SJCRH30 (cell line): ENCODE measurements around the gene UCN2. TPM values are rescaled to one million over a fixed set of nuclear protein-coding genes. Genes with fewer than 3 reads are reported as not detected.

ENCODE experiments used
- DNase-seq, 2 experiments: peaks; one replicate each; pipeline ENCODE4 v3.0.0-alpha.2; 2015 to 2020
- H3K27ac ChIP-seq: fragments of 250-450 bp; sonication (Bioruptor Pico); 2 replicates; pipeline ENCODE4 v1.5.1; 2020; ENCODE audit warnings: mild to moderate bottlenecking, moderate library complexity
- H3K27me3 ChIP-seq: fragments of 250-450 bp; sonication (Bioruptor Pico); 2 replicates; pipeline ENCODE4 v1.5.1; 2020; ENCODE audit warnings: mild to moderate bottlenecking, moderate library complexity
- H3K36me3 ChIP-seq: fragments of 250-450 bp; sonication (Bioruptor Pico); 2 replicates; pipeline ENCODE4 v1.5.1; 2020; ENCODE audit warnings: mild to moderate bottlenecking, moderate library complexity
- H3K4me1 ChIP-seq: fragments of 250-450 bp; sonication (Bioruptor Pico); 2 replicates; pipeline ENCODE4 v1.5.1; 2020; ENCODE audit warnings: mild to moderate bottlenecking, moderate library complexity
- H3K4me3 ChIP-seq: fragments of 250-450 bp; sonication (Bioruptor Pico); 2 replicates; pipeline ENCODE4 v1.5.1; 2020; ENCODE audit warnings: mild to moderate bottlenecking, moderate library complexity
- H3K9me3 ChIP-seq: fragments of 250-450 bp; sonication (Bioruptor Pico); replicated peaks from 2 replicates; pipeline ENCODE4 v1.5.1; 2020; ENCODE audit warnings: mild to moderate bottlenecking, moderate library complexity
- total RNA-seq: library from RNA; depleted of rRNA; stranded (reverse); fragments of >200 nt; shearing (Covaris generic); gene quantifications from 2 replicates; pipeline ENCODE4 v1.2.3, GENCODE V29; 2014

UCN2 gene
- total RNA-seq, 1 experiment from 2014 or later = 0.14 TPM

DNA sequence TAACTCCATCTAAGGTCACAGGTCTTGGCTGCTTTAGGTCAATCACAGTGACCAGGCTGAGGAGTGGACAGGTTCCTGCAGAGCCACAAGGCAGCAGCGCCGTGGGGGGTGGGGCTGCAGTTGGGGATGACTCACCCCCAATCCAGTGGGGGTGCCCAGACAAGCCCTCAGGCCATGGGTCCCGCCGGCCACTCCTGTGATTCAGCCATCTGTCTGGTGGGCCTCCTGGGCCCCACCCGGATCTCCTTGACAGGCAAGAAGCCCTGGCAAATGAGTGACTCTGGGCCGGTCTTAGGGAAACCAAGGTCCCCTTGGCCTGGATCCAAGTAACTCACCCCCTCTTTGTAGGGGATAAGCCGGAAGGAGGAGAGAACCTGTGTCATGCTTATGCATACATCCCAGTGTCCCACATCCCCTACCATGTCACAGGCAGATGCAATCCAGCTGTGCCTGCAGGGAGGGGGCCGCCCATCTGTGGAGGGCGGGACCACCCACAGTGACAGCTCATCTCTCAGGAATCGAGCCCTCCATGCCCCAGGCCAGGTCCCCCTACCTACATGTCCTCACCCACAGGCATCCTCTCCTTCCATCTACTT lies 32.0 kb upstream of the UCN2 start:
- peak overlapping the region; percentile 17 for H3K27ac ChIP-seq
- H3K4me1 ChIP-seq = peaks cover 40% of the 10 kb centered on the region

DNA sequence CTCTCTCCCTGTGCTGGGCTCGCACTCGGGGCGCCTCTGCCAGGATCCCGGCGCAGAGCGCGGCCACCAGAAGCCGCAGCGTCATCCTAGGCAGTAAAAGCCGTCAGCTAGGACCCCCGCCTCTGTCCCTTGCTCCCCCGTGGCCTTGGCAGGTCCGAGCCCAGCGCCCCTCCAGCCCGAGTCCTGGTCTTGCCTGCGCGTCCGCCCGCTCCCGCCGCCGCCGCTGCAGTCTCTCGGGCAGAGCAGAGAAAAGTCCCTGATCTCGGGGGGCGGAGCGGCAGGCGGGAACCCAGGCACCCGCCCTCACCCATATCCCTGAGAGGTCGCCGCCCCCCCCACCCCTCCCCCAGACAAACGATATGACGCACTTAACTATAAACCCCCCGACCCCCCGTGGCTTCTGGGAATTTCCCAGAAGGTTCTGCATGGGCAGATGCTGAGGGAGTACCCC lies 31.5 kb upstream of the UCN2 start, which contains the start of gene COL7A1:
Gene COL7A1, minus strand, starts transcription at position 255 of the 451 bp plus-strand sequence. Its CDS starts 170 bp downstream, at position 85.
- H3K9me3 ChIP-seq = no peaks in the 10 kb centered on the region
- H3K4me3 ChIP-seq = no peak within 1 kb of the TSS
- DNase-seq = no peak
- peak within 1 kb of the TSS; percentile 17 for H3K27ac ChIP-seq
- H3K36me3 ChIP-seq = peaks cover 14% of the 10 kb centered on the region
- H3K4me1 ChIP-seq = peaks cover 40% of the 10 kb centered on the region
- no peaks in the 10 kb centered on the region for H3K27me3 ChIP-seq

More for the DNA sequence above, 32.0 kb upstream of the UCN2 start:
- Histone ChIP-seq H3K4me3 (no peak overlapping the region), H3K36me3 (peaks cover 14% of the 10 kb centered on the region), H3K9me3 (no peaks in the 10 kb centered on the region), H3K27me3 (no peaks in the 10 kb centered on the region)
- DNase-seq = peak; percentile 87 to 92

DNA sequence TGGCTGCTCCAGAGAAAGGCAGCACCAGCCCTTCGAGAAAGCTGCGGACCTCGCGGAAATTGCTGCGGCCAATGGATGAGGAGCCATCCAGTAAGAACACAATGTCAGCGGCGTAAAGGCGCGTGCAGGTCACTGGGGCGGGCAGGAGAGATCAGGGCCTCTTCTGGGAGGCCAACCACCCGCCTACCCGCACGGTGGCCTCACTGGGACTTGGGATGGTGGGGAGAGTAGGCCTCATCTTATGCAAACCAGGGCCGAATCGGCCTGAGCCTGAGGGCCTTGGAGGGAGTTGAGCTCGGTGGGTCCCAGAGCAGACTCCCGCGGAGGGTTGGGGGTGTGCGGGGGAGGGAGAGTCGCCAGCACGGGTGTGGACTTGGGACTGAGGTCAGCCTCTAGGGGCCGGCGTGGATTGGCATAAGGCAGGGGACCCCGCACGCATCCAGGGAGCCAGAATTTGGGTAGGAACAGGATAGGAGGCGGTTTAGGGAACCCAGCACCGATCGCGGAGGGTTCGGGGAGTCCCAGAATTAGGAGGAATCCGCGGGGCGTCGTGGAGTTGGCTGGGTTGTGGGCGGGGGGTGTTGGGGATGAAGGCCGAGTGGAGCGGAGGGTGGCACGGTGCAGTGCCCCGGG lies 31.0 kb upstream of the UCN2 start:
- peaks cover 39% of the 10 kb centered on the region for H3K4me1 ChIP-seq
- no peaks in the 10 kb centered on the region for H3K9me3 ChIP-seq
- H3K27me3 ChIP-seq = no peaks in the 10 kb centered on the region
- no peak overlapping the region for H3K4me3 ChIP-seq
- H3K27ac ChIP-seq = no peak overlapping the region; the same call in 1 of the 2 replicates
- peaks cover 10% of the 10 kb centered on the region for H3K36me3 ChIP-seq
- DNase-seq = no peak

DNA sequence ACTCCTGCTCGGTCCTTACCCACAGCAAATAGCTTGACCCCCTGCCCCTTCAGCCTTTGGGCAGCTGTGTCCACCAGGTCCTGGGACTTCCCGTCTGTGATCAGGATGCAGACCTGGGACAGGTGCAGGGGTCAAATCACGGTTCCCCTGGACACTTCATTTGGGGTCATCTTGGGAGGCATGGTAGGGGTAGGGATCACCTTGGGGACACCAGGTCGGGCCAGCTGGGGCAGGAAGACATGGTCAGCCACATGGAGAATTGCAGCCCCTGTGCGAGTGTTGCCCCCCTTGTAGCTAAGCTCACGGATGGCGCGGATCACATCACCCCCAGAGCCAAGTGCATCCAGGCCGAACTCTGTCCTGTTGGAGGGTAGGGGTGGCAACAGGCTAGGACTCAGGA lies 29.8 kb upstream of the UCN2 start:
- Histone ChIP-seq H3K4me1 (peaks cover 27% of the 10 kb centered on the region), H3K9me3 (no peaks in the 10 kb centered on the region), H3K4me3 (no peak overlapping the region), H3K27me3 (no peaks in the 10 kb centered on the region), H3K27ac (no peak overlapping the region), H3K36me3 (peaks cover 3% of the 10 kb centered on the region; the same call in 1 of the 2 replicates)
- no peak for DNase-seq

DNA sequence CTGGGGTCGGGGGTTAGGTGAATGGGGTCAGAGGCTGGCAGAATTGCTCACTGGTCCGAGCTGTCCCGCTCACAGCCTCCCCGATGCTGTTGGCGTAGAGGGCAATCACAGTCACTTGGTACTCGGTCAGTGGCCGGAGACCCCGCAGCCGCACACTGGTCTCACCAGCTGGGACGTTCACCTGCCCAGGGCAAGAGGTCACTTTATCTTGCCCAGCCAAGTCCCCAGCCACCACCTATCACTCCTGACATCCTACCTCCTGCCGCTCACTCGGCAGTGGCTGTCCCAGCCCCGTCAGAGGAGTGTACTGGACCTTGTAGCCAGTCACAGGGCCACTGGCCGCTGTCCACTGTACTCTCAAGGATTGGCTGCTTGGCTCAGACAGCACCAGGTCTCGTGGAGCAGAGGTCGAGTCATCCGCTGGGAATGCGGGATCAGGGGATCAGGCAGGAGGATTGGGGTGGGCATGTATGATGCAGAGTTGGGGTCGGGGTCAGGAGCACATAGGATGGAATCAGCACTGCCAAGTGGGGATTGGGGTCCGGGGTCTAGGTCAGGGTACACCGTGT lies 29.0 kb upstream of the UCN2 start:
- H3K4me1 ChIP-seq = peaks cover 20% of the 10 kb centered on the region
- DNase-seq = no peak
- no peaks in the 10 kb centered on the region for H3K27me3 ChIP-seq
- H3K27ac ChIP-seq = no peak overlapping the region
- H3K4me3 ChIP-seq = no peak overlapping the region
- peaks cover 3% of the 10 kb centered on the region; the same call in 1 of the 2 replicates for H3K36me3 ChIP-seq
- H3K9me3 ChIP-seq = no peaks in the 10 kb centered on the region

DNA sequence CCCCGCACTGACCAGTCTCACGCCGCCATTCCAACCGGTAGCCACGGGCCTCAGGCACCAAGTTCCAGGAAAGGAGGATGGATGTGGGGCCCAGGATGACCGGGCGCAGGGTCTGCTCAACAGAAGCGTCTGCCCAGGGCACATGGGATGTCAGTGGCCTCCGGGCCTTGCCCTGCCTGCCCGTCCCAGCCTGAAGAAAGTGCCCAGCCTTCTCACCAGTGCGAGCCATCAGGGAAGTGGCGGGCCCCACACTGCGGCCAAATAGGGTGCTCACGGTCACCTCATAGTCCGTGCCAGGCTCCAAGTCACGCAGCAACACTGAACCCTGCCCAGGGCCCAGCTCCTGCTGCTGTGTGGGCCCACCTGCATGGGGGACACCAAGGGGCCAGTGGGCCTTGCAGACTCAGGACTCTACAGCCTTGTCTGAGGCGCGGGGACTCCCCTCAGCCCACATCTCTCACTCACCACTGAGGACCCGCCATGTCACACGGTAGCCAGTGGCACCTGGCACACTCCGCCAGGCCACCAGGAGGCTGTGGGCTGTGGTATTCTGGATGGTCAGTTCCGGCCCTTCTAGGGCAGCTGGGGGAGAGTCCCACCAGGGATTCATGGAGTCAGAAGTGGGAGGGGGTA lies 28.4 kb upstream of the UCN2 start:
- H3K36me3 ChIP-seq = peaks cover 3% of the 10 kb centered on the region; the same call in 1 of the 2 replicates
- peaks cover 19% of the 10 kb centered on the region for H3K4me1 ChIP-seq
- DNase-seq = no peak
- no peaks in the 10 kb centered on the region for H3K27me3 ChIP-seq
- H3K9me3 ChIP-seq = no peaks in the 10 kb centered on the region
- H3K27ac ChIP-seq = no peak overlapping the region
- no peak overlapping the region for H3K4me3 ChIP-seq

DNA sequence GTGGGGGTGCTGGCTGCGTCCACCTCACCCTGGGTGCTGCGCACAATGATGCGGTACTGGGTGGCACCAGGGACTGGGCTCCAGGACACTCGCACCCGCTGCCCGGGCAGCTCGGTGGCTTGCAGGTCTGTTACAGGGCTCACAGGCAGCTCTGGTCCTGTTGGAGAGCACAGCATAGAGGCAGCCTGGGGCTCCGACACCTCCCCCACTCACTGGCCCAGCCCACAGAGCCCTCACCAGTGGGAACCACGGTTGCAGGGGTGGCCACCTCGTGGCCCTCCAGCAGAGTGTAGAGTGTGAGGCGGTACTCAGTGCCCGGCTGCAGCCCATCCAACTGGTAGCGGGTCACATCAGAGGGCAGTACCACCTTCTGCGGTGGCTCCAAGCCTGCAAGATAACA lies 27.9 kb upstream of the UCN2 start:
- Histone ChIP-seq H3K4me3 (no peak overlapping the region), H3K27me3 (no peaks in the 10 kb centered on the region), H3K27ac (no peak overlapping the region), H3K4me1 (peaks cover 14% of the 10 kb centered on the region), H3K36me3 (no peaks in the 10 kb centered on the region; the same call in 1 of the 2 replicates), H3K9me3 (no peaks in the 10 kb centered on the region)
- DNase-seq = no peak

DNA sequence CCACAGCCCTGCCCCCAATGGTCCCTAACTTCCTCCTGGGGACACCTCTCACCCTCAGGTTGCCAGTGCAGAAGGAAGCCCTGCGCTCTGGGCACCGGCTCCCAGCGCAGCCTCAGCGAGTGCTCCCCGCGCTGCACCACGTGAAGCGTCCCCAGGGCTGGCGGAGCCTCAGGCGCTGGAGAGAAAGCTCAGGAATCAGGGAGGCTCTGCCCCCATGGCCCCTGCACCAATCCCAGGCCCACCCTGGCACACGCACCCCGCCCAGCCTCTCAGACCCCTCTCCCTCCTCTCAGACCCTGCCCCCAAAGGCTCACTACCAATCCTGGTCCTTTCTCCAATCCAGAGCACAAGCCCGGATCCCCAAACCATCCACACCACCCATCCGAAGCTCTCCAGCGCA lies 24.6 kb upstream of the UCN2 start:
- Histone ChIP-seq H3K27me3 (no peaks in the 10 kb centered on the region), H3K36me3 (no peaks in the 10 kb centered on the region), H3K9me3 (no peaks in the 10 kb centered on the region), H3K27ac (no peak overlapping the region), H3K4me3 (no peak overlapping the region), H3K4me1 (no peaks in the 10 kb centered on the region)
- DNase-seq = no peak

DNA sequence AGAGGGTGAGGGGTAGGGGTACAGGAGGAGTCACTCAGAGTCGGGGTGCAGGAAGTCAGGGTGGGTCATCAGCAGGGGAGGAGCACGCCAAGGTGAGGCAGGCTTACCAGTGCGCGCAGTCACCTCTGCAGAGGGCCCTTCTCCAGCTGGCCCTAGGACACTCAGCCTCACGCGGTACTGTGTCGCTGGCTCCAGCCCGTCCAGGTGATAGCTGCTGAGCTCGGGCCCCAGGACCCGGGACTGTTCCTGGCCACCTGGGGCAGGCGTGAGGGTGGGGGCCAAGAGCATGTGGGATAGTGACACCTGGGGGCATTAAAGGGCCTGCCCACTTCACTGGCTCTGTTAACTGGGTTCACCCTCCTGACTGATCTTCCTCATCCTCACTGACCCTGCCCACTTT lies 24.1 kb upstream of the UCN2 start:
- Histone ChIP-seq H3K27me3 (no peaks in the 10 kb centered on the region), H3K27ac (no peak overlapping the region), H3K4me1 (no peaks in the 10 kb centered on the region), H3K9me3 (no peaks in the 10 kb centered on the region), H3K36me3 (no peaks in the 10 kb centered on the region), H3K4me3 (no peak overlapping the region)
- DNase-seq = no peak

DNA sequence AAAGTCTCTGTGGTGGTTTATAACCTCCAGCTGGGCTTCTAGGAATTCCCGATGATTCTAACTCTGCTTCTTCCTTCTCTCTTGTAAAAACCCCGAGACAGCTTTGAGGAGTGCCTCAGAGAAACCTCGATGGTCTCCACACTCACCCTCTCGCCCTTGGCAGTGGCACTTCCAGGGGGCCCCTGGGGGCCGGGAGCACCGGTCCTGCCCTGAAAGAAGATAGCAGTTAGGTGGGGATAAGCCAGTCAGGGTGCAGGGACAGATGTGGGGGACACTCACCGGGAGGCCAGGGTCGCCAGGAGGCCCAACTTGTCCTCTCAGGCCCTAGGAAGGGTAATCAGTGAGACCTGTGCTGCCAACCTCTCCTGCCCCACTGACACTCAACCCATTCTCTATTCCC lies 21.8 kb upstream of the UCN2 start:
- no peaks in the 10 kb centered on the region for H3K4me1 ChIP-seq
- H3K27me3 ChIP-seq = no peaks in the 10 kb centered on the region
- no peaks in the 10 kb centered on the region for H3K36me3 ChIP-seq
- H3K9me3 ChIP-seq = no peaks in the 10 kb centered on the region
- H3K4me3 ChIP-seq = no peak overlapping the region
- no peak for DNase-seq
- H3K27ac ChIP-seq = no peak overlapping the region

DNA sequence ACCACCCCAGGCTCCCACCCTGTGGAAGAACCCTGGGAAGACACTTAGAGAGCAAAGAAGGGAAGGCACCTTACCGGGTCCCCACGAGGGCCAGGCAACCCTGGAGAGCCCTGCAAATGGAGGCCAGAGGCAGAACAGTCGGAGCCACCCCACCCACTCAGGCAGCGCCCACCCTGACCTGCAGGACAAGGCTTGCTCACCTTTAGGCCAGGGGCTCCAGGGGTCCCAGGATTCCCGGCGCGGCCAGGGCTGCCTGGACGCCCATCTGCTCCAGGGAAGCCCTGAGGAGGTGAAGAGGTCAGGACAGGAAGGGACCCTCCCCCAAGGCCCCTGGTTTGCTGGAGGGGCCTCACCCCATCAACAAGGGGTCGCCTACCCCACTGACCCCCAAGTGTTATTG lies 21.3 kb upstream of the UCN2 start:
- H3K4me3 ChIP-seq = no peak overlapping the region
- no peaks in the 10 kb centered on the region for H3K36me3 ChIP-seq
- no peaks in the 10 kb centered on the region for H3K4me1 ChIP-seq
- no peak for DNase-seq
- H3K9me3 ChIP-seq = no peaks in the 10 kb centered on the region
- no peak overlapping the region for H3K27ac ChIP-seq
- no peaks in the 10 kb centered on the region for H3K27me3 ChIP-seq

DNA sequence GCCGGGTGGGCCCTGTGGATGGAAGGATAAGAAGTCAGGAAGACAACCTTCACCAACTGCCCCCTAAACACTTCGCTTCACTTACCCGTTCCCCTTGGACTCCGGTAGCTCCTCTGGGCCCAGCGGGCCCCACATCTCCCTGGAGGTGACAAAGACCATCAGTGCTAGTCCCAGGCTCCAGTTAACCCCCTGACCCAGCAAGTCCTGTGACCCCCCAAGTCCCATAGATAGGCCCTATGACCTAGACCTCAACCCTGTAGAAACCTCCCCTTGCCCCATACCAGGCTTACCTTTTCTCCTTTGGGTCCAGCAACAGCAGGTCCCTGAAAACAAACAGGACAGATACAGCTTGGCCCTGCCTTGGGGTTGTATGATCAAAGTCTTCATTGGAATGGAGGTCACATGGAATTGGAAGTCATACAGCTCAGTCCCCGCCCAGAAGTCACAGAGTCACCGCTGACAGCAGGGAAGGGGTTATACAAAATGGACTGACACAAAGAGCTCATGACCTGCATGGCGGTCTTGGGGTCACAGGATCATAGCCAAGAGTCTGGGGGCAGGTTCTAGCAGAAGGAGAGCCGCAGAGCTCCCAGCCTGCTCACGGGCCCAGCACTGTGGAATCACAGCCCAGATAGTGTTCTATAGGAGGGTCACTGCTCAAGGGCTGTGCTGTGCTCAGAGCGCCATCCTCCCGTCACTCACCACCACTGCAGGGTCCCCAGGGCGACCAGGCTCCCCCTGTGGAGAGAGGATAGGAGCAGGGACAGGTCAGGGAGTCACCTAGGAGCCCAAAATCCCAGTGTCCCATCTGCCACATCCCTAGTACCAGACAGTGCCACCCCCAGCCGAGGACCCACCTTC lies 18.3 kb upstream of the UCN2 start:
- no peaks in the 10 kb centered on the region for H3K4me1 ChIP-seq
- no peak for DNase-seq
- no peaks in the 10 kb centered on the region for H3K36me3 ChIP-seq
- no peaks in the 10 kb centered on the region for H3K9me3 ChIP-seq
- H3K27ac ChIP-seq = no peak overlapping the region
- no peak overlapping the region for H3K4me3 ChIP-seq
- H3K27me3 ChIP-seq = no peaks in the 10 kb centered on the region

DNA sequence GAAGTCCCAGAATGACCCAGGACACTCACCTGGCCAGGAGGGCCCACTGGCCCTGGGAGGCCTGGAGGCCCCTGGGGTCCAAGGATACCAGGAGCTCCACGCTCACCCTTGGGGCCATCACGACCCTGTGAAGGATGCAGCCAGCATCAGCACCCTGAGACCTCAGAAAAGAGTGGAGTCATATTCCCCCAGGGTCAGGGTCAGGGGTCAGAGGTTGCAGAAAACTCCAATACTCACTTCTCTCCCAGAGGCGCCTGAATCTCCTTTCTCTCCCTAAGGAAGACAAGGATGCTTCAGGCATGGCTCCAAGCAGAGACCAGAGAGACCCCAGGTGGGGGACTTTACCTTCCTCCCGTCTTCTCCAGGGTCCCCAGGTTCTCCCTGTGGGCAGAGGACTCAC lies 13.1 kb upstream of the UCN2 start:
- H3K4me3 ChIP-seq = no peak overlapping the region
- no peaks in the 10 kb centered on the region for H3K9me3 ChIP-seq
- no peak for DNase-seq
- no peaks in the 10 kb centered on the region for H3K4me1 ChIP-seq
- H3K27ac ChIP-seq = no peak overlapping the region
- no peaks in the 10 kb centered on the region for H3K36me3 ChIP-seq
- H3K27me3 ChIP-seq = no peaks in the 10 kb centered on the region

DNA sequence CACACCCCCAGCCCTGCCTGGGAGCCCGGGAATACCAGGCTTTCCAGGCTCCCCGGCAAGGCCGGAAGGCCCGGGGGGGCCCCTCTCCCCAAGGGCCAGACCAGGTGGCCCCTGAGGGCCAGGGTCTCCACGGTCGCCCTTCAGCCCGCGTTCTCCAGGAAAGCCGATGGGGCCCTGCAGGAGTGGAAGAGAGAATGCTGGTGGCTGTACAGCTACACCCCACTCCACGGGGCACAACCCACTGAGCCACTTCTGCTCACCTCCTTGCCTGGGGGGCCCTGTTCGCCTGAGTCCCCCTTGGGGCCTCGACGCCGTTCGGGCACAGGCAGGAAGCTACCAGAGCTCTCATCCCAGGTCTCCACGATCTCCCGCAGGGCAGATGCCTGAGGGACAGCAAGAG lies 11.8 kb upstream of the UCN2 start:
- no peaks in the 10 kb centered on the region for H3K36me3 ChIP-seq
- H3K27ac ChIP-seq = no peak overlapping the region
- no peaks in the 10 kb centered on the region for H3K9me3 ChIP-seq
- no peak for DNase-seq
- no peaks in the 10 kb centered on the region for H3K27me3 ChIP-seq
- H3K4me3 ChIP-seq = no peak overlapping the region
- H3K4me1 ChIP-seq = no peaks in the 10 kb centered on the region
